Measurements from ENCODE around the gene SHISA7. TPM values are rescaled to one million over a fixed set of nuclear protein-coding genes. Genes with fewer than 3 reads are reported as not detected.

SHISA7 gene
- total RNA-seq = not detected

GRCh38 chr19:55443045-55443823 is at the start of gene SHISA7:
SHISA7 (minus strand) TSS chr19:55443300; CDS start chr19:55442863, 437 bp downstream.
- Mint-ChIP-seq H3K4me3 (no peak within 1 kb of the TSS), H3K4me1 (peaks cover 10% of the 10 kb centered on the region), H3K27ac (no peak within 1 kb of the TSS), H3K27me3 (peaks cover 80% of the 10 kb centered on the region), H3K36me3 (no peaks in the 10 kb centered on the region), H3K9me3 (no peaks in the 10 kb centered on the region)
- no peak for DNase-seq

GRCh38 chr19:55492362-55492944 is 49.4 kb upstream of the SHISA7 start:
- Mint-ChIP-seq H3K27ac (no peak overlapping the region), H3K4me1 (peaks cover 9% of the 10 kb centered on the region), H3K36me3 (no peaks in the 10 kb centered on the region), H3K9me3 (no peaks in the 10 kb centered on the region), H3K4me3 (no peak overlapping the region), H3K27me3 (peaks cover 12% of the 10 kb centered on the region)
- no peak for DNase-seq

- Mint-ChIP-seq H3K36me3 (no peaks in the 10 kb centered on the region), H3K4me3 (no peak overlapping the region), H3K9me3 (no peaks in the 10 kb centered on the region), H3K4me1 (peaks cover 16% of the 10 kb centered on the region), H3K27ac (no peak overlapping the region), H3K27me3 (peaks cover 12% of the 10 kb centered on the region)
- no peak for DNase-seq
These were observed 48.7 kb upstream of the SHISA7 start for GRCh38 chr19:55491546-55492360.

- Mint-ChIP-seq H3K9me3 (no peaks in the 10 kb centered on the region), H3K4me3 (no peak overlapping the region), H3K27ac (no peak overlapping the region), H3K27me3 (peaks cover 12% of the 10 kb centered on the region), H3K36me3 (no peaks in the 10 kb centered on the region), H3K4me1 (peaks cover 19% of the 10 kb centered on the region)
- DNase-seq = no peak
These were observed 47.7 kb upstream of the SHISA7 start for GRCh38 chr19:55490478-55491432.

GRCh38 chr19:55489711-55490477 is 46.8 kb upstream of the SHISA7 start:
- peaks cover 12% of the 10 kb centered on the region for H3K27me3 Mint-ChIP-seq
- no peak overlapping the region for H3K27ac Mint-ChIP-seq
- H3K4me3 Mint-ChIP-seq = no peak overlapping the region
- H3K4me1 Mint-ChIP-seq = peaks cover 23% of the 10 kb centered on the region
- no peaks in the 10 kb centered on the region for H3K36me3 Mint-ChIP-seq
- H3K9me3 Mint-ChIP-seq = no peaks in the 10 kb centered on the region
- no peak for DNase-seq

GRCh38 chr19:55488986-55489710 is 46.0 kb upstream of the SHISA7 start:
- no peaks in the 10 kb centered on the region for H3K9me3 Mint-ChIP-seq
- no peak for DNase-seq
- H3K27ac Mint-ChIP-seq = no peak overlapping the region
- H3K27me3 Mint-ChIP-seq = peaks cover 12% of the 10 kb centered on the region
- peaks cover 18% of the 10 kb centered on the region for H3K4me1 Mint-ChIP-seq
- H3K4me3 Mint-ChIP-seq = no peak overlapping the region
- no peaks in the 10 kb centered on the region for H3K36me3 Mint-ChIP-seq

- peak within 1 kb of the TSS; percentile 64 for H3K27ac Mint-ChIP-seq
- peaks cover 10% of the 10 kb centered on the region for H3K27me3 Mint-ChIP-seq
- H3K4me3 Mint-ChIP-seq = peak within 1 kb of the TSS; percentile 49
- no peaks in the 10 kb centered on the region for H3K36me3 Mint-ChIP-seq
- no peaks in the 10 kb centered on the region for H3K9me3 Mint-ChIP-seq
- DNase-seq = no peak
- peaks cover 18% of the 10 kb centered on the region for H3K4me1 Mint-ChIP-seq
These were observed 45.0 kb upstream of the SHISA7 start, which contains the start of gene SSC5D for GRCh38 chr19:55487924-55488687. SSC5D (plus strand) TSS chr19:55488436; CDS start chr19:55488590, 154 bp downstream.

- peak overlapping the region; percentile 64 for H3K27ac Mint-ChIP-seq
- peaks cover 6% of the 10 kb centered on the region for H3K27me3 Mint-ChIP-seq
- no peaks in the 10 kb centered on the region for H3K36me3 Mint-ChIP-seq
- peak overlapping the region; percentile 49 for H3K4me3 Mint-ChIP-seq
- peak; percentile 75 for DNase-seq
- peaks cover 18% of the 10 kb centered on the region for H3K4me1 Mint-ChIP-seq
- H3K9me3 Mint-ChIP-seq = no peaks in the 10 kb centered on the region
These were observed 44.1 kb upstream of the SHISA7 start for GRCh38 chr19:55486971-55487923.

GRCh38 chr19:55486043-55486970 is 43.2 kb upstream of the SHISA7 start:
- DNase-seq = no peak
- peaks cover 18% of the 10 kb centered on the region for H3K4me1 Mint-ChIP-seq
- peak overlapping the region; percentile 75 for H3K27ac Mint-ChIP-seq
- H3K4me3 Mint-ChIP-seq = peak overlapping the region; percentile 84
- no peaks in the 10 kb centered on the region for H3K9me3 Mint-ChIP-seq
- H3K27me3 Mint-ChIP-seq = no peaks in the 10 kb centered on the region
- H3K36me3 Mint-ChIP-seq = no peaks in the 10 kb centered on the region

GRCh38 chr19:55485439-55486011 is 42.4 kb upstream of the SHISA7 start:
- Mint-ChIP-seq H3K4me1 (peaks cover 18% of the 10 kb centered on the region), H3K27me3 (no peaks in the 10 kb centered on the region), H3K27ac (peak overlapping the region; percentile 82), H3K36me3 (no peaks in the 10 kb centered on the region), H3K4me3 (peak overlapping the region; percentile 84), H3K9me3 (no peaks in the 10 kb centered on the region)
- DNase-seq = no peak
